ENCODE measurements around the gene CYB561D2.
A peak's percentile ranks its signal among the peaks of the same experiment; 100 is the strongest.
"Not testable (repeated sequence)": the region's sequence is repeated elsewhere in the genome, so short reads cannot be mapped to it uniquely, and the experiment has no call there.

CYB561D2 gene, protein sequence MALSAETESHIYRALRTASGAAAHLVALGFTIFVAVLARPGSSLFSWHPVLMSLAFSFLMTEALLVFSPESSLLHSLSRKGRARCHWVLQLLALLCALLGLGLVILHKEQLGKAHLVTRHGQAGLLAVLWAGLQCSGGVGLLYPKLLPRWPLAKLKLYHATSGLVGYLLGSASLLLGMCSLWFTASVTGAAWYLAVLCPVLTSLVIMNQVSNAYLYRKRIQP

DNA sequence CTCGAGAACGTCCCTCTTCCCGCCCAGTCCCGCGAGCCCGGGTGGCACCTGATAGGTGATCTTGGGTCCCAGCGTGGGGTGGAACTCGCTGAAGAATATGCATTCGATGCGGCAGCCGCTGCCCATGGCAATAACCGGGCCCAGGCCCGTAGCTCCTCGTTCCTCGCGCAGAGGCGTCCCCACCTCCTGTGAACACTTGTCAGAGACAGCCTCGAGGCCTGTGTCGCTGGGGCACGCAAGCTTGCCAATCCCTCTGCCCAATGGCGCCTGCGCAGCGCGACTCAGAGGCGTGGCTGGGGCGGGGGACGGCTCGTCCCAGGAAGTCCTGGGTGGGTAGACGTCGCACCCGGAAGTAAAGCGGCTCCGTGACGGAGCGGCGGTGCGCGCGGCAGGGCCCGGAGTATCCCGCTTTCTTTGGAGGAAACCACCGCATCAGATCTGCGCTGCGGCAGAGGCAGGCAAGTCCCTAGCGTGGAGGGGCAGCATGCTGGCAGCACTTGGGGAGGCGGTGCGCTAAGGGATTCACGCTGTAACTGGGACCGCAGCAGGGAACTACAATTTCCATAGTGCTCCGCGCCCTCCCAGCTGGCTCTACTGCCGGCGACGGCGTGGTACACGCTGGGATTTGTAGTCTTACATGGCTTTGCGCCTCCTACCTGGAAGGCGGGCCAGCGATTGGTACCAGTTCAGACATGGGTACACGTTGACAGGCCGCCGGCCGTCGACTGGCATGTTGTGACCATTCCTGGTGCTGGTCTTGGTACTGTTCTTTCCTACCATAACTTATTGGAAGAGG is at the start of gene CYB561D2, which contains the start of gene NPRL2:
Gene CYB561D2 (plus strand): TSS at position 336 of the 796 bp plus-strand sequence. CDS start 572 bp downstream, outside the sequence.
Gene NPRL2 (minus strand): TSS at position 249 of the 796 bp plus-strand sequence. CDS start 123 bp downstream, at position 126.
- DNase-seq (ENCODE audit: low read depth in 2 of 3, low spot score in 1 of 3): peak; percentile 97 to 98 (median 98)

- no peak for DNase-seq (ENCODE audit: low read depth in 2 of 3, low spot score in 1 of 3)
Observed at GRCh38 chr3:50302095-50303012, 48.3 kb upstream of the CYB561D2 start.

- no peak for DNase-seq (ENCODE audit: low read depth in 2 of 3, low spot score in 1 of 3)
Observed at GRCh38 chr3:50303013-50303815, 47.4 kb upstream of the CYB561D2 start, which contains the start of gene HYAL1. HYAL1 (minus strand) TSS chr3:50303574; CDS start chr3:50302956, 618 bp downstream.

- no peak for DNase-seq (ENCODE audit: low read depth in 2 of 3, low spot score in 1 of 3)
Observed at GRCh38 chr3:50304601-50305000, 46.1 kb upstream of the CYB561D2 start.

DNA sequence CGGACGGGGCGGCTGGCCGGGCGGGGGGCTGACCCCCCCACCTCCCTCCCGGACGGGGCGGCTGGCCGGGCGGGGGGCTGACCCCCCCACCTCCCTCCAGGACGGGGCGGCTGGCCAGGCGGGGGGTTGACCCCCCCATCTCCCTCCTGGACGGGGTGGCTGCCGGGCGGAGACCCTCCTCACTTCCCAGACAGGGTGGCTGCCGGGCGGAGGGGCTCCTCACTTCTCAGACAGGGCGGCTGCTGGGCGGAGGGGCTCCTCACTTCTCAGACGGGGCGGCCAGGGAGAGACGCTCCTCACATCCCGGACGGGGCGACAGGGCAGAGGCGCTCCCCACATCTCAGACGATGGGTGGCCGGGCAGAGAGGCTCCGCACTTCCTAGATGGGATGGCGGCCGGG is 38.6 kb upstream of the CYB561D2 start:
- DNase-seq (ENCODE audit: low read depth in 2 of 3, low spot score in 1 of 3): not testable (repeated sequence)

- DNase-seq (ENCODE audit: low read depth in 2 of 3, low spot score in 1 of 3): no peak
Observed at GRCh38 chr3:50314342-50314741, 36.3 kb upstream of the CYB561D2 start.

DNA sequence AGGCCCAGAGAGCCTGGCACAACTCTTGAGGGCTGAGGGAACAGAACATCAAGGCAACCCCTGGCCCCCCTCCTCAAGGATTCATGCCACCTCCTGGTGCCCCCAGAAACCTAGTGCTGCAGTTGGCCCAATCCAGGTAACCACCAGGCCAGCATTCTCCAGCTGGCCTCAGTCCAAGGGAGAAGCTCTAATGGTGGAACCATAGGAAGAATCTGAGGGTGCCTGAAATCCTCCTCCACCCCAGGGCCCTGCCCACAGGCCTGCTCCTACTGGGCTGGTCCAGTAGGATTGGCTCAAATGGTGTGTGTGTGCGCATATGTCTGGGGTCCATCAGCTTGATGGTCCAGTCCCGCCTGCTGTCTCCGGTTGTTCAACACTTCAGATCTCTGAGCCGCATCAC is 35.8 kb upstream of the CYB561D2 start:
- DNase-seq (ENCODE audit: low read depth in 2 of 3, low spot score in 1 of 3): no peak

- DNase-seq (ENCODE audit: low read depth in 2 of 3, low spot score in 1 of 3): no peak
Observed at GRCh38 chr3:50316657-50317242, 33.9 kb upstream of the CYB561D2 start.

DNA sequence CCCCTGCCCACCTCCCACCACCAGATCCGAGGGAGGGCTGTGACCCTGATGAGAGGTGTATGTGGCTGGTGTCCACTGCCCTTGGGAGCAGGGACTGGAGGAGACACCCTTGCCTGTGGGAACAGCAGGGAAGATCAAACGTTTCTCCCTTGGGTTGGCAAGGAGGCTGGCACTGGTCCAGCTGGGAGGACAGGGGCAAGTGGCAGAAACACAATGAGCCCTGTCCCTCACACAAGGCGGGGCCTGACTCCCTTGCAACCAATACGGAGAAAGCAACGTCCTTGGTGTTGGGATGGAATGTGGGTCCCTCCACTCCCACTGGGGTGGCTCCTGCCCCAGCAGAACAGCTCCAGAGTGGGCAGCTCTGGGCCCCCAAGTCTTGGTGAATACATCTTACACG is 33.4 kb upstream of the CYB561D2 start:
- DNase-seq (ENCODE audit: low read depth in 2 of 3, low spot score in 1 of 3): no peak

DNA sequence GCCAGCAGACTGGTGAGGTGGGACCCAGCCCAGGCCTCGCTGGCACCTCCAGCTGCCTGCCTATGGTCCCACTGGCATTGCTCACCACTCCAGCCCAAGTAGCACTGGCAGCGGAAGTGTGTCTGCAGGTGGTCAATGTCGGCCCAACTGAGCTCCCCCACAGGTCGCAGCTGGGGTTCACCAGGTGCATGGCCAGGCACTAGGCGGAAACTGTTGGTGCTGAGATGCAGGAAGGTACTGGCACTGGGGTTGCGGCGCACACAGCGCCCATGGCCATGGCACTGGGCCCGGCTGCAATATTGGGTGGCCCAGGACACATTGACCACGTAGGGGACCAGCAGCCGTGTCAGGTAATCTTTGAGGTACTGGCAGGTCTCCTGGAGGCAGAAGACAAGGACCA is 32.5 kb upstream of the CYB561D2 start:
- DNase-seq (ENCODE audit: low read depth in 2 of 3, low spot score in 1 of 3): no peak

DNA sequence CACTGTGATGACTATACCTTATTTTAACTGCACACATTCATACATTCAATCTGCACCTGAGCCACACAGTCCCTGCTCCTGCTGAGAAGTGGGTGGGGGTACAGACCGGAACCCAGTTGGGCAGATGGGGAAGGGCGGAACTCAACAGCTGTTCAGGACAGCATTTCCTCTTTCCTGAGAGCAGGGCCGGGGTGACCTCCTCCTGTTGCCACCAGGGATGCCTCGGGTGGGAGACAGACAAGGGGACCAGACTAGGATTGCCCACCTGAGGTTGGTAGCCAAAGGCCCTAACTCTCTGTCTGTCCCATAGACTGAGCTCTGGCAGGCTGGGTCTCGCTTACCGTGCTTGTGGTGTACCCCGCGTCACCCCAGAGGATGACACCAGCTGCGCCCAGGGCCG is 32.0 kb upstream of the CYB561D2 start:
- no peak for DNase-seq (ENCODE audit: low read depth in 2 of 3, low spot score in 1 of 3)

GRCh38 chr3:50319181-50319893 is 31.3 kb upstream of the CYB561D2 start:
- no peak for DNase-seq (ENCODE audit: low read depth in 2 of 3, low spot score in 1 of 3)

- DNase-seq (ENCODE audit: low read depth in 2 of 3, low spot score in 1 of 3): no peak
Observed at GRCh38 chr3:50319894-50320625, 30.6 kb upstream of the CYB561D2 start.

DNA sequence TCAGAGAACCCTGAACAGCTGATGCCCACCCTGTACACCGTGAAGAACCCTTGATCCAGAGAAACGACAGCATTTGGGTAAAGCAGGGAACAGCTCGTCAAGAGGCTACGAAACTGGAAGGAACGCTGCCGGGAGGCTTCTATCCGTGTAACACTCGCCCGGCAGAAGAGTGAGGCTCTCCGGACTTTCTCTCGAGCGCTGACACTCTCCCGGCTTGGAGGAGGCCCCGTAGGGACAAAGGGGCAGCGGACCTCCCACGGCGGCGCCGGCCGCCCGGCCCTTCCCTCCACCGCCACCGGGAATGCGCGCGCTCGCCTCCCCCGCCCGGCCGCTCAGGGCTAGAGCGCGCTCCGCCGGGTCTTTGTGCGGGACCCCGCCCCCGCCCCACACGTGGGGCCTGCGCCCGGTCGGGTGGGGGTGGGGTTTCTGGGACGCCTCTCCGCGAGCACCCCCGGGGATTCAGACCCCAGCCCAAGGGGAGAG is 29.8 kb upstream of the CYB561D2 start:
- peak in 1 of 3 donors; percentile 61 for DNase-seq (ENCODE audit: low read depth in 2 of 3, low spot score in 1 of 3)

GRCh38 chr3:50321336-50322114 is 29.1 kb upstream of the CYB561D2 start:
- DNase-seq (ENCODE audit: low read depth in 2 of 3, low spot score in 1 of 3): peak; percentile 67 to 83 (median 67)

GRCh38 chr3:50322115-50322385 is 28.6 kb upstream of the CYB561D2 start:
- DNase-seq (ENCODE audit: low read depth in 2 of 3, low spot score in 1 of 3): no peak

- no peak for DNase-seq (ENCODE audit: low read depth in 2 of 3, low spot score in 1 of 3)
Observed at GRCh38 chr3:50322386-50323091, 28.1 kb upstream of the CYB561D2 start, which contains the start of gene HYAL2. HYAL2 (minus strand) TSS chr3:50322745; CDS start chr3:50320489, 2,256 bp downstream.
